H1 (cell line): Measurements from ENCODE around the gene TMOD4.

Source experiments
- EGR1 ChIP-seq: IDR thresholded peaks from 2 replicates; pipeline ENCODE4 v1.6.1; 2011; ENCODE audit warnings: low read depth, low read length, borderline replicate concordance
- EZH2 ChIP-seq: fragments of 200-600 bp; sonication (generic); IDR thresholded peaks from 2 replicates; pipeline ENCODE4 v1.7.1; 2012; ENCODE audit warnings: low read depth, mild to moderate bottlenecking, moderate library complexity, low read length, inconsistent platforms; ENCODE audit not compliant: severe bottlenecking
- FOSL1 ChIP-seq: IDR thresholded peaks from 2 replicates; pipeline ENCODE4 v1.6.1; 2011; ENCODE audit warnings: mild to moderate bottlenecking, low read depth, low read length, moderate library complexity; ENCODE audit not compliant: insufficient read depth
- KDM5A ChIP-seq: fragments of 200-600 bp; IDR thresholded peaks from 2 replicates; pipeline ENCODE4 v1.7.1; 2012; ENCODE audit warnings: mild to moderate bottlenecking, low read length, inconsistent platforms, mixed read lengths
- POLR2A ChIP-seq, 2 experiments: IDR thresholded peaks; 1 replicate in 1 of 2; 2 replicates in 1 of 2; pipeline ENCODE4 v1.6.1; 2011; ENCODE audit warnings: low read depth in 2 of 2, low read length in 2 of 2, mild to moderate bottlenecking in 2 of 2; ENCODE audit errors: control extremely low read depth in 1 of 2
- POLR2AphosphoS5 ChIP-seq: IDR thresholded peaks from 2 replicates; pipeline ENCODE4 v1.6.1; 2011; ENCODE audit warnings: low read depth, low read length
- SIRT6 ChIP-seq: IDR thresholded peaks from one replicate; pipeline ENCODE4 v1.7.1; 2012; ENCODE audit warnings: low read length, inconsistent platforms
- SRF ChIP-seq: IDR thresholded peaks from 2 replicates; pipeline ENCODE4 v1.6.1; 2011; ENCODE audit warnings: mild to moderate bottlenecking, low read depth, low read length, moderate library complexity
- YY1 ChIP-seq: IDR thresholded peaks from 2 replicates; pipeline ENCODE4 v1.6.1; 2011; ENCODE audit warnings: low read depth, mild to moderate bottlenecking, low read length
- TF ChIP-seq, protein P1 (sequence below), 3 experiments: IDR thresholded peaks; 1 replicate in 2 of 3; 2 replicates in 1 of 3; pipeline versions ENCODE4 v1.5.1 to v1.6.1; 2011; ENCODE audit warnings: low read length in 3 of 3, mild to moderate bottlenecking in 3 of 3, inconsistent platforms in 2 of 3, low read depth in 1 of 3, moderate library complexity in 1 of 3; ENCODE audit not compliant: insufficient read depth in 1 of 3; ENCODE audit errors: control extremely low read depth in 1 of 3
- TF ChIP-seq, protein P2 (sequence below): IDR thresholded peaks from 2 replicates; pipeline ENCODE4 v1.6.1; 2011; ENCODE audit warnings: low read depth, mild to moderate bottlenecking, low read length; ENCODE audit not compliant: insufficient read depth

DNA sequence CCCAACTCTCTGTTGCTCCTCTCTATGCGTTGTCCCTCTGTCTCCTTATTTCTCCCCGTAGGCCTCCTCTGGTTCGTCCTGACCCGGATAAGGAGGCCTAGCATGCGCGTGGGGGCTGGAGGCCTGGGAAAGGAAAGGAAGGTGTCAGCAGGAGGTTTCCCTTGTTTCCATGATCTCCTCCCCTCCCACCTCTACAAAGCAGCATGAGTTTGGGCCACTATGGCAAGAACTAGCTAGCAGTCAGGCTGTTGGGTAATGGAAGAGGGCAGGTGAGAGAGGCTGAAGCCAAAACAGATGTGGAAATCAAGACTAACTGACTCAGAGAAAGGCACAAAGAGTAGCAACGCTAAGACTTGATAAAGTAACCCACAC, 28.7 kb downstream of the TMOD4 start:
- TF ChIP-seq, protein P1, sequence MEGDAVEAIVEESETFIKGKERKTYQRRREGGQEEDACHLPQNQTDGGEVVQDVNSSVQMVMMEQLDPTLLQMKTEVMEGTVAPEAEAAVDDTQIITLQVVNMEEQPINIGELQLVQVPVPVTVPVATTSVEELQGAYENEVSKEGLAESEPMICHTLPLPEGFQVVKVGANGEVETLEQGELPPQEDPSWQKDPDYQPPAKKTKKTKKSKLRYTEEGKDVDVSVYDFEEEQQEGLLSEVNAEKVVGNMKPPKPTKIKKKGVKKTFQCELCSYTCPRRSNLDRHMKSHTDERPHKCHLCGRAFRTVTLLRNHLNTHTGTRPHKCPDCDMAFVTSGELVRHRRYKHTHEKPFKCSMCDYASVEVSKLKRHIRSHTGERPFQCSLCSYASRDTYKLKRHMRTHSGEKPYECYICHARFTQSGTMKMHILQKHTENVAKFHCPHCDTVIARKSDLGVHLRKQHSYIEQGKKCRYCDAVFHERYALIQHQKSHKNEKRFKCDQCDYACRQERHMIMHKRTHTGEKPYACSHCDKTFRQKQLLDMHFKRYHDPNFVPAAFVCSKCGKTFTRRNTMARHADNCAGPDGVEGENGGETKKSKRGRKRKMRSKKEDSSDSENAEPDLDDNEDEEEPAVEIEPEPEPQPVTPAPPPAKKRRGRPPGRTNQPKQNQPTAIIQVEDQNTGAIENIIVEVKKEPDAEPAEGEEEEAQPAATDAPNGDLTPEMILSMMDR (IDR thresholded peaks at IDR 0.05; ENCODE audit: control extremely low read depth in 1 of 3, insufficient read depth in 1 of 3, low read depth in 1 of 3, low read length in 3 of 3) = no peak
- TF ChIP-seq KDM5A (no peak), EGR1 (no peak), EZH2 (no peak), YY1 (no peak), FOSL1 (no peak), SIRT6 (no peak), SRF (no peak), POLR2A (IDR thresholded peaks at IDR 0.05; ENCODE audit: control extremely low read depth in 1 of 2, low read depth in 2 of 2, low read length in 2 of 2) (no peak), POLR2AphosphoS5 (no peak)
- TF ChIP-seq, protein P2, sequence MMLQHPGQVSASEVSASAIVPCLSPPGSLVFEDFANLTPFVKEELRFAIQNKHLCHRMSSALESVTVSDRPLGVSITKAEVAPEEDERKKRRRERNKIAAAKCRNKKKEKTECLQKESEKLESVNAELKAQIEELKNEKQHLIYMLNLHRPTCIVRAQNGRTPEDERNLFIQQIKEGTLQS = no peak
